ENCODE measurements around the gene CDKN2B-AS1. TPM values are rescaled to one million over a fixed set of nuclear protein-coding genes. Genes with fewer than 3 reads are reported as not detected.

CDKN2B-AS1 gene
- total and polyA plus RNA-seq, 7 donors = 0.49 to 264 (median 2.0) TPM

DNA sequence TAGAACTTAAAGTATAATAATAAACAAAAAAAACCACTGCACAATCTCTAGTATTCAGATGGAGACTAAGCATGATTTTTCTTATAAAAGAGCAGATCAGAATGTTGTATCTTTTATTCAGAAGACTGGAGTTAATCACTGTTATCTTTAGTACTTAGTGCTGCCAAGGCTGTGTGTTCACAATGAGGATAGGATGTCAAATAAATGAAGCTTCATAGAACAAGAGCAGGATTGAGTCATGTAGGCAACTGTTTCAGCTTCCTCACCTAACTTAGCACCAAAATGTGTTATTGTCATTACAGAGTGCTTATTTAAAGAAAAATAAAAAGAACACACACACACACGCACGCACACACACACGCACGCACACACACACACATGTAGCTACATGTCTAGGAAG lies 72.6 kb downstream of the CDKN2B-AS1 start:
- H3K27me3 ChIP-seq = no peaks in the 10 kb centered on the region
- no peaks in the 10 kb centered on the region for H3K4me1 ChIP-seq
- no peak for DNase-seq
- H3K36me3 ChIP-seq = no peaks in the 10 kb centered on the region
- no peak overlapping the region for H3K27ac ChIP-seq
- intact Hi-C loops (cut with DNase I) = no loop called here
- H3K9me3 ChIP-seq = no peaks in the 10 kb centered on the region
- TF ChIP-seq EP300 (IDR thresholded peaks at IDR 0.05) (no peak), POLR2AphosphoS5 (IDR thresholded peaks at IDR 0.05) (no peak)
- TF ChIP-seq, protein P1, sequence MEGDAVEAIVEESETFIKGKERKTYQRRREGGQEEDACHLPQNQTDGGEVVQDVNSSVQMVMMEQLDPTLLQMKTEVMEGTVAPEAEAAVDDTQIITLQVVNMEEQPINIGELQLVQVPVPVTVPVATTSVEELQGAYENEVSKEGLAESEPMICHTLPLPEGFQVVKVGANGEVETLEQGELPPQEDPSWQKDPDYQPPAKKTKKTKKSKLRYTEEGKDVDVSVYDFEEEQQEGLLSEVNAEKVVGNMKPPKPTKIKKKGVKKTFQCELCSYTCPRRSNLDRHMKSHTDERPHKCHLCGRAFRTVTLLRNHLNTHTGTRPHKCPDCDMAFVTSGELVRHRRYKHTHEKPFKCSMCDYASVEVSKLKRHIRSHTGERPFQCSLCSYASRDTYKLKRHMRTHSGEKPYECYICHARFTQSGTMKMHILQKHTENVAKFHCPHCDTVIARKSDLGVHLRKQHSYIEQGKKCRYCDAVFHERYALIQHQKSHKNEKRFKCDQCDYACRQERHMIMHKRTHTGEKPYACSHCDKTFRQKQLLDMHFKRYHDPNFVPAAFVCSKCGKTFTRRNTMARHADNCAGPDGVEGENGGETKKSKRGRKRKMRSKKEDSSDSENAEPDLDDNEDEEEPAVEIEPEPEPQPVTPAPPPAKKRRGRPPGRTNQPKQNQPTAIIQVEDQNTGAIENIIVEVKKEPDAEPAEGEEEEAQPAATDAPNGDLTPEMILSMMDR (IDR thresholded peaks at IDR 0.05) = no peak
- WGBS, 2 donors = 71 to 95% methylated on average over 4 of the region's 4 CpGs
- no peak overlapping the region for H3K4me3 ChIP-seq

DNA sequence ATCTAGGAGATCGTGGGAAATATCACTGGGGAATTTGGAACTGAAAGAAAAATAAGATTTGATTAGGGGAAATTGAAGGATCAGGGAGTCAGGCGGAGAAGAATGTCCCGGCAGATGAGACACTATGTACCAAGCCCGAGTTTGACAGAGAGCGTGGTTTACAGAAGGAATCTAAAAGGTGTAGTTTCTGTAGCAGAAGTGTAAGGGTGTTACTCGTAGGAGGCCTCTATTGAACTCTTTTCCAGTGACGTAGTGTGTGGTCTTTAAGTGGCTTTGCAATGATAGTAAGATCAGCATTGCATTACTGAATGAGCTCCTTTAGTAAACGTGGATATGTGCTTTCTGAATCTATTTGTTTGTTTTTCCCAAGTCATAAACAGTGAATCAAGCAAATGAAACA lies 73.8 kb downstream of the CDKN2B-AS1 start:
- H3K27ac ChIP-seq = no peak overlapping the region
- no peak for TF ChIP-seq EP300 (IDR thresholded peaks at IDR 0.05)
- TF ChIP-seq, protein P1 (IDR thresholded peaks at IDR 0.05) = no peak
- TF ChIP-seq POLR2A (IDR thresholded peaks at IDR 0.05) = no peak
- TF ChIP-seq POLR2AphosphoS5 (IDR thresholded peaks at IDR 0.05) = no peak
- no peak overlapping the region for H3K4me3 ChIP-seq
- no peaks in the 10 kb centered on the region for H3K9me3 ChIP-seq
- 73 to 80% methylated on average over 8 of the region's 8 CpGs for WGBS, 2 donors
- no peaks in the 10 kb centered on the region for H3K27me3 ChIP-seq
- no peaks in the 10 kb centered on the region for H3K36me3 ChIP-seq
- no peaks in the 10 kb centered on the region for H3K4me1 ChIP-seq
- intact Hi-C loops (cut with DNase I) = no loop called here
- no peak for DNase-seq

DNA sequence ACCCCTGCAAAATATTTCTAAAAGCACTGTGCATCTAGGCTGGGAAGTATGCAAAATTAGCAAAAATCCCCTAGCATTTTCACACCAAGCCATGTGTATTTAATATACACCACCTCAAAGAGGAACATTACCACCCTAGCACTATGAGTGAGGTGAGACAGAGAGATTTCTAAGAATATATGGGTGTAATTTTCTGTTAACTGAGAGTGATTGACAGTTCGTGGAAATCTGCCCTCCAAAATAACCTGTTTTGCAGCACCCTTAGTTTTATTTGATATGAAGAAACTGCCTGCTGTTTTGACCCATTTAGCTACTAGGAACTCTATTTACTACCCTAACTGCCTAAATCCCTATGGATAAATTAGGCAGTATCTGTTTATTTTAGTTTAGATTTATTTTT lies 78.8 kb downstream of the CDKN2B-AS1 start:
- 61 to 69% methylated on average over 1 of the region's 1 CpG for WGBS, 2 donors

DNA sequence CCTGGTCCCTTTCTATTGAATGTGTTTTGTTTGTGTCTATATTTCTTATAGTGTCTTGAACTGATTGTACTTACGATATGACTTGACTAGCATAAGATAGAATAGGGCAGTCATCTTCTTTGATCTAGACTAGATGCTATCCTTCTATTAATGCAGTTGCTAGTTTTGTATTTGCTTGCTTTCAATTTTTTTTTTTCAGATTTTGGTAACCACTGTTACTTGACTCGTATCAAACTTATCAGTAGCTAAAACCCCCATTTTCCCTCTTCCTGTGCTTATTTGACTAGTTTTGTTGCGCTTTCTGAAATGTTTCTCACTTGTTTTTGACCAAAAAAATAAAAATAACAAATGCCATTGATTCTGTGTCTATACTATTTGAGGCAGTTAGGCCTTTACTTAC lies 83.5 kb downstream of the CDKN2B-AS1 start:
- 89 to 93% methylated on average over 3 of the region's 3 CpGs for WGBS, 2 donors
- Histone ChIP-seq H3K4me1 (no peaks in the 10 kb centered on the region), H3K27ac (no peak overlapping the region), H3K36me3 (no peaks in the 10 kb centered on the region), H3K27me3 (no peaks in the 10 kb centered on the region), H3K9me3 (no peaks in the 10 kb centered on the region), H3K4me3 (no peak overlapping the region)
- DNase-seq = no peak
- intact Hi-C loops (cut with DNase I) = no loop called here
- TF ChIP-seq POLR2AphosphoS5 (IDR thresholded peaks at IDR 0.05) (no peak), EP300 (IDR thresholded peaks at IDR 0.05) (no peak)
- TF ChIP-seq, protein P1 (IDR thresholded peaks at IDR 0.05) = no peak

More for the DNA sequence above, 78.8 kb downstream of the CDKN2B-AS1 start:
- H3K4me1 ChIP-seq = no peaks in the 10 kb centered on the region
- H3K27ac ChIP-seq = no peak overlapping the region
- no peaks in the 10 kb centered on the region for H3K9me3 ChIP-seq
- intact Hi-C loops (cut with DNase I) = no loop called here
- H3K36me3 ChIP-seq = no peaks in the 10 kb centered on the region
- DNase-seq = no peak
- H3K4me3 ChIP-seq = no peak overlapping the region
- TF ChIP-seq POLR2AphosphoS5 (IDR thresholded peaks at IDR 0.05) (no peak), EP300 (IDR thresholded peaks at IDR 0.05) (no peak)
- TF ChIP-seq, protein P1 (IDR thresholded peaks at IDR 0.05) = no peak
- no peaks in the 10 kb centered on the region for H3K27me3 ChIP-seq

DNA sequence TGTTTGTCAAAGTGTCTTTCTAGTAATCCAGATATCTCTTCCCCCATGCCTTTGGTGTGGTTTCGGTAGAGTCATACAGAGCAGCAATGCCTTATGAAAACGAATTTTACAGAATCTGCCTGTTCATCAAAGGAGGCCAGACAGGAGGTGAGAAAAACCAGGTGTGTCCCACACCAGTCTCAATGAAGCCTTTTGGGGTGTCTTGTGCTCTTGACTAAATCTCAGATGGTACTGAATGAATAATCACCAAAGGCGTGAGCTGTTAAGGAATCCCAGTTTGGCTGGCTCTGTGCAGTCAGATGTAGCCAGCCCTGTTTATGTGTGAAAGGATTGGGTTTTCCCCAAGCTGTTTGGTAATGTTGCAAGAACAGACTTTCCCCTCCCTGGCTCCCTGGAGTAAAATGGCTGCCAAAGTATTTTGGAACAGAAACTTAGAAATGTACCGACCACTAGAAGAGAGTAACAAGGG lies 85.3 kb downstream of the CDKN2B-AS1 start:
- Histone ChIP-seq H3K9me3 (no peaks in the 10 kb centered on the region), H3K27me3 (no peaks in the 10 kb centered on the region), H3K4me3 (no peak overlapping the region), H3K27ac (peak overlapping the region in 2 of 4 donors; percentile 25 to 40), H3K36me3 (no peaks in the 10 kb centered on the region), H3K4me1 (peaks cover 0 to 7% (median 0%) of the 10 kb centered on the region in 4 donors)
- DNase-seq = peak; percentile 74
- intact Hi-C loops (cut with DNase I) = no loop called here
- TF ChIP-seq POLR2AphosphoS5 (IDR thresholded peaks at IDR 0.05) = peak in 2 of 4 donors; percentile 25 to 60
- TF ChIP-seq, protein P1 (IDR thresholded peaks at IDR 0.05) = no peak
- no peak for TF ChIP-seq POLR2A (IDR thresholded peaks at IDR 0.05)
- TF ChIP-seq EP300 (IDR thresholded peaks at IDR 0.05) = no peak
- WGBS, 2 donors = 69 to 87% methylated on average over 4 of the region's 4 CpGs

Data from sigmoid colon (tissue), 7 donors.